NCI-H1048 (cell line): Measurements from ENCODE around the gene HENMT1.

Experiments used
- DNase-seq: peaks from one replicate; lab custom pipeline; 2025; lab: John Stamatoyannopoulos, UW

Gene HENMT1

GRCh38 chr1:108627256-108627655, 33.6 kb downstream of the HENMT1 start:
- DNase-seq, result no peak

- no peak for DNase-seq
Measured at GRCh38 chr1:108624069-108624468, 36.8 kb downstream of the HENMT1 start.

- no peak for DNase-seq
Measured at GRCh38 chr1:108617724-108618056, 43.2 kb downstream of the HENMT1 start.

GRCh38 chr1:108617008-108617723, 43.7 kb downstream of the HENMT1 start:
- DNase-seq, result no peak

GRCh38 chr1:108615544-108615943, 45.3 kb downstream of the HENMT1 start:
- no peak for DNase-seq

- DNase-seq, result no peak
Measured at GRCh38 chr1:108612496-108612895, 48.4 kb downstream of the HENMT1 start.

GRCh38 chr1:108611984-108612383, 48.9 kb downstream of the HENMT1 start:
- DNase-seq, result no peak

- no peak for DNase-seq
Measured at GRCh38 chr1:108610073-108610472, 50.8 kb downstream of the HENMT1 start.

GRCh38 chr1:108609483-108610049, 51.3 kb downstream of the HENMT1 start:
- DNase-seq, result no peak

GRCh38 chr1:108606478-108606877, 54.4 kb downstream of the HENMT1 start:
- no peak for DNase-seq

- DNase-seq, result no peak
Measured at GRCh38 chr1:108605633-108606032, 55.3 kb downstream of the HENMT1 start.

- no peak for DNase-seq
Measured at GRCh38 chr1:108601708-108602410, 59.0 kb downstream of the HENMT1 start.

GRCh38 chr1:108600504-108600903, 60.4 kb downstream of the HENMT1 start:
- no peak for DNase-seq

- DNase-seq, result no peak
Measured at GRCh38 chr1:108598340-108598739, 62.6 kb downstream of the HENMT1 start.
